Smooth muscle cell (in vitro differentiated cells): ENCODE measurements around the gene WDR53. TPM values are rescaled to one million over a fixed set of nuclear protein-coding genes. Genes with fewer than 3 reads are reported as not detected.
A peak's percentile ranks its signal among the peaks of the same experiment; 100 is the strongest.

Source experiments
- DNase-seq: peaks from one replicate; lab custom pipeline; 2025; ENCODE audit not compliant: unreplicated experiment; lab: John Stamatoyannopoulos, UW
- H2AFZ ChIP-seq: fragments of 200-600 bp; sonication (generic); 2 replicates; pipeline ENCODE4 v1.6.0; 2016; ENCODE audit warnings: antibody characterized with exemption, low read depth, mild to moderate bottlenecking
- H3F3A ChIP-seq: fragments of 200-600 bp; sonication (generic); 2 replicates; pipeline ENCODE4 v1.6.0; 2017; ENCODE audit warnings: antibody characterized with exemption, low read depth
- H3K27ac ChIP-seq: fragments of 200-600 bp; sonication (generic); 2 replicates; pipeline ENCODE4 v1.5.1; 2016; ENCODE audit warnings: low read depth, mild to moderate bottlenecking
- H3K27me3 ChIP-seq: fragments of 200-600 bp; sonication (generic); 2 replicates; pipeline ENCODE4 v1.6.1; 2016; ENCODE audit warnings: low read depth, mild to moderate bottlenecking
- H3K36me3 ChIP-seq: fragments of 200-600 bp; sonication (generic); 2 replicates; pipeline ENCODE4 v1.5.1; 2016; ENCODE audit warnings: low read depth
- H3K4me1 ChIP-seq: fragments of 200-600 bp; sonication (generic); 2 replicates; pipeline ENCODE4 v1.5.1; 2016; ENCODE audit warnings: low read depth
- H3K4me2 ChIP-seq: fragments of 200-600 bp; sonication (generic); 2 replicates; pipeline ENCODE4 v1.6.0; 2016; ENCODE audit warnings: mild to moderate bottlenecking
- H3K4me3 ChIP-seq: fragments of 200-600 bp; sonication (generic); 2 replicates; pipeline ENCODE4 v1.5.1; 2016; ENCODE audit warnings: mild to moderate bottlenecking
- H3K79me2 ChIP-seq: fragments of 200-600 bp; sonication (generic); 2 replicates; pipeline ENCODE4 v1.6.0; 2016; ENCODE audit warnings: low read depth, mild to moderate bottlenecking
- H3K9ac ChIP-seq: fragments of 200-600 bp; sonication (generic); 2 replicates; pipeline ENCODE4 v1.6.0; 2016; ENCODE audit warnings: low read depth
- H3K9me3 ChIP-seq: fragments of 200-600 bp; sonication (generic); replicated peaks from 2 replicates; pipeline ENCODE4 v1.5.1; 2016; ENCODE audit warnings: low read depth
- H4K20me1 ChIP-seq: fragments of 200-600 bp; sonication (generic); 2 replicates; pipeline ENCODE4 v1.6.0; 2016; ENCODE audit warnings: low read depth
- WGBS: methylation state at CpG from one replicate; pipeline ENCODE4 v1.1.7; 2016; ENCODE audit warnings: low lambda C conversion rate; 5-methylcytosine and 5-hydroxymethylcytosine counted together
- polyA plus RNA-seq: library from polyadenylated mRNA; unstranded; fragments of >200 nt; fragmentation: Nextera tagmentation; extraction: Ambion mirVana; gene quantifications from 2 replicates; pipeline ENCODE4 v1.2.1, GENCODE V29; 2016
- total RNA-seq: library from RNA; depleted of rRNA; stranded (reverse); fragments of >200 nt; gene quantifications from 2 replicates; pipeline ENCODE4 v1.2.3, GENCODE V29; 2014
- TF ChIP-seq, protein P1 (sequence below): fragments of 200-600 bp; sonication (generic); IDR thresholded peaks from 2 replicates; pipeline ENCODE4 v1.5.1; 2017; ENCODE audit warnings: borderline replicate concordance, mild to moderate bottlenecking, antibody characterized with exemption; ENCODE audit not compliant: insufficient read depth, poor library complexity, severe bottlenecking

The WDR53 gene
- total and polyA plus RNA-seq, 2 experiments from 2014 or later = 7.9 to 11.5 TPM

DNA sequence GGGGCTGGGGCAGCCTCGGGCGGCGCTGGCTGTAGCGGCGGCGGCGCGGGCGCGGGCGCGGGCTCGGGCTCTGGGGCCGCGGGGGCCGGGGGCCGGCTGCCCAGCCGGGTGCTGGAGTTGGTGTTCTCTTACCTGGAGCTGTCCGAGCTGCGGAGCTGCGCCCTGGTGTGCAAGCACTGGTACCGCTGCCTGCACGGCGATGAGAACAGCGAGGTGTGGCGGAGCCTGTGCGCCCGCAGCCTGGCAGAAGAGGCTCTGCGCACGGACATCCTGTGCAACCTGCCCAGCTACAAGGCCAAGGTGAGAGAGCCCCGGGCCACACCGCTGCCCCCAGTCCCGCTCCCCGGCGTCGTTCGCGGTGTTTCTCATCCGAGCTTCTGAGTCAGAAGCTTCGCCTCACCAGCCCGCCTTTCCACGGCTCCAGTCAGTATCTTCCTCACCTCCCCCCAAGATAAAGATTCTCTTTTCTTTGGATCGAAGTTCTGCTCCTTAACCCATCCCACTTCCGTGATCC lies 706 bp upstream of the WDR53 start:
- H3K36me3 ChIP-seq = no peaks in the 10 kb centered on the region
- H2AFZ ChIP-seq = peak overlapping the region; percentile 41
- H3F3A ChIP-seq = no peaks in the 10 kb centered on the region
- DNase-seq = peak; percentile 29
- H3K4me1 ChIP-seq = peaks cover 11% of the 10 kb centered on the region
- TF ChIP-seq, protein P1, sequence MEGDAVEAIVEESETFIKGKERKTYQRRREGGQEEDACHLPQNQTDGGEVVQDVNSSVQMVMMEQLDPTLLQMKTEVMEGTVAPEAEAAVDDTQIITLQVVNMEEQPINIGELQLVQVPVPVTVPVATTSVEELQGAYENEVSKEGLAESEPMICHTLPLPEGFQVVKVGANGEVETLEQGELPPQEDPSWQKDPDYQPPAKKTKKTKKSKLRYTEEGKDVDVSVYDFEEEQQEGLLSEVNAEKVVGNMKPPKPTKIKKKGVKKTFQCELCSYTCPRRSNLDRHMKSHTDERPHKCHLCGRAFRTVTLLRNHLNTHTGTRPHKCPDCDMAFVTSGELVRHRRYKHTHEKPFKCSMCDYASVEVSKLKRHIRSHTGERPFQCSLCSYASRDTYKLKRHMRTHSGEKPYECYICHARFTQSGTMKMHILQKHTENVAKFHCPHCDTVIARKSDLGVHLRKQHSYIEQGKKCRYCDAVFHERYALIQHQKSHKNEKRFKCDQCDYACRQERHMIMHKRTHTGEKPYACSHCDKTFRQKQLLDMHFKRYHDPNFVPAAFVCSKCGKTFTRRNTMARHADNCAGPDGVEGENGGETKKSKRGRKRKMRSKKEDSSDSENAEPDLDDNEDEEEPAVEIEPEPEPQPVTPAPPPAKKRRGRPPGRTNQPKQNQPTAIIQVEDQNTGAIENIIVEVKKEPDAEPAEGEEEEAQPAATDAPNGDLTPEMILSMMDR = no peak
- H3K27ac ChIP-seq = peak overlapping the region; percentile 14
- H3K79me2 ChIP-seq = peaks cover 56% of the 10 kb centered on the region
- peak overlapping the region; percentile 67 for H3K9ac ChIP-seq
- H3K4me3 ChIP-seq = peak overlapping the region; percentile 92
- WGBS = 0% methylated on average over 16 of the region's 44 CpGs
- peak overlapping the region; percentile 95 for H3K4me2 ChIP-seq
- peaks cover 18% of the 10 kb centered on the region for H4K20me1 ChIP-seq
- H3K9me3 ChIP-seq = no peaks in the 10 kb centered on the region
- H3K27me3 ChIP-seq = no peaks in the 10 kb centered on the region

DNA sequence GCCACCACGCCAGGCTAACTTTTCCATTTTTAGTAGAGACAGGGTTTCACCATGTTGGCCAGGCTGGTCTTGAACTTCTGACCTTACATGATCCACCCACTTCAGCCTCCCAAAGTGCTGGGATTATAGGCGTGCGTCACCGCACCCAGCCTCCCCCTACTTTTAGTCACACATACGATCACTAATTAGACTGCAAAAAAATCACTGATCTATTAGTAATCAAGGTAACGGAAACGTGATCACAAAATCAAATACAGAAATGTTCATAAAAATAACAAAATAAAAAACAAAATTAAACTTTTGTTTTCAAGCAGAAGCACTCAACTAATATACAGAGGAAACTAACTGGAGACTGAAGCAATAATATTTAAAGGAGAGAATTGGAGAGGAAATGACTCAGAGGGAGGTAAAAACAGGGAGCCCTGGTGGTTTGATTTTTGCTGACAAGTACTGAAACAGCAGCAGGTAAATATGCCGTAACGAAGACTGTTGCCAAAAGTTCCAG lies 4.6 kb downstream of the WDR53 start:
- no peak for DNase-seq
- Histone ChIP-seq H3K9ac (no peak overlapping the region), H2AFZ (no peak overlapping the region), H3K27ac (peak overlapping the region; percentile 4), H3K79me2 (peaks cover 12% of the 10 kb centered on the region), H4K20me1 (no peaks in the 10 kb centered on the region), H3K9me3 (no peaks in the 10 kb centered on the region), H3K4me2 (no peak overlapping the region), H3K4me1 (peaks cover 2% of the 10 kb centered on the region), H3K27me3 (no peaks in the 10 kb centered on the region), H3K4me3 (no peak overlapping the region), H3K36me3 (no peaks in the 10 kb centered on the region), H3F3A (no peaks in the 10 kb centered on the region)
- WGBS = 90% methylated on average over 9 of the region's 9 CpGs
- TF ChIP-seq, protein P1 = no peak

DNA sequence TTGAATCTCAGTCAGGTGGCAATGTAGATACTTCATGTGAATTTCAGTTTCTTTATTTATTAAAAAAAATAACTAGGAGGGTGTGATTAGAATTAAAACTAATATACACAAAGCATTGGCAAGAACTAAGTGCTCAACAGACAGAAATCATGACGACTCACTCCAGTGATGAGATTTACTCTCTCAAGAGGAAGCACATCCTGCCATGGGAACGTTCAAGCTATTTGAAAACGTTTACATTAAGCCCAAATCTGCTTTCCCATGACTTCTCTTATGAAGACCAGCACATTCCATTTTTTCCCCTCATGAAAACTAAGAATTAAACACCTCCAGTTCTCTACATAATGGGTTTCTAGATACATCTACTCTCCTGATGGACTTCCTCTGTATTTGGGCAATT lies 8.5 kb downstream of the WDR53 start:
- DNase-seq = no peak
- H3K9ac ChIP-seq = no peak overlapping the region
- H3K4me2 ChIP-seq = no peak overlapping the region
- TF ChIP-seq, protein P1 = no peak
- H3K4me1 ChIP-seq = no peaks in the 10 kb centered on the region
- H4K20me1 ChIP-seq = no peaks in the 10 kb centered on the region
- H3K4me3 ChIP-seq = no peak overlapping the region
- no peaks in the 10 kb centered on the region for H3K36me3 ChIP-seq
- no peak overlapping the region for H2AFZ ChIP-seq
- H3K79me2 ChIP-seq = peaks cover 6% of the 10 kb centered on the region
- no peaks in the 10 kb centered on the region for H3K9me3 ChIP-seq
- no peak overlapping the region for H3K27ac ChIP-seq
- no peaks in the 10 kb centered on the region for H3F3A ChIP-seq
- H3K27me3 ChIP-seq = no peaks in the 10 kb centered on the region
- 63% methylated on average over 3 of the region's 3 CpGs for WGBS

DNA sequence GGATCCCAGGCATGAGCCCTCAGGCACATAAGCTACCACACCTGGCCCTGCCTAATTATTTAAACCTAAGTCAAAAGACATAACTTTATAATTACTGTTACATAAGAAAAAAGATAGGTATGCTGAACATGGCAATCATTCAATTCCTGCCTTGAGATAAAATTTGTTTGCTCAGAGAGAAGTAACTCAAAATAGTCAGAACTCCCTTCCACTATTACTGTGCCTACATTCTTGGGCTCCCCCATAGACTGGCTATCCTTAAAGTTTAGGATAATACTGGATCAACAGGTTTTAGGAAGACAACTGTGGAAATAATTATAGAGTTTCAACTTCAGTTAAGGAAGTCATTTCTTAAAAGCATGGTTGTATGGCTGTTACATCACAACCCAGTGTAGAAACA lies 9.9 kb downstream of the WDR53 start:
- Histone ChIP-seq H3K27ac (no peak overlapping the region), H3K4me2 (no peak overlapping the region), H3K36me3 (no peaks in the 10 kb centered on the region), H3K79me2 (peaks cover 1% of the 10 kb centered on the region), H3K27me3 (no peaks in the 10 kb centered on the region), H3K9ac (no peak overlapping the region), H3K4me3 (no peak overlapping the region), H3K4me1 (no peaks in the 10 kb centered on the region), H2AFZ (no peak overlapping the region), H3F3A (no peaks in the 10 kb centered on the region), H3K9me3 (no peaks in the 10 kb centered on the region), H4K20me1 (no peaks in the 10 kb centered on the region)
- TF ChIP-seq, protein P1 = no peak
- no peak for DNase-seq
